HG02763 (cell line): ENCODE measurements around the gene ZNF280C.
A peak's percentile ranks its signal among the peaks of the same experiment; 100 is the strongest.

Experiments
- ATAC-seq: cut with Tn5 transposase; IDR thresholded peaks from one replicate; pipeline ENCODE4 v1.9.1; 2021; ENCODE audit warnings: mild to moderate bottlenecking, moderate library complexity; ENCODE audit not compliant: unreplicated experiment

Gene ZNF280C

GRCh38 chrX:130179579-130180215, 89.0 kb downstream of the ZNF280C start:
- no peak for ATAC-seq

GRCh38 chrX:130179170-130179569, 89.5 kb downstream of the ZNF280C start:
- ATAC-seq, result no peak

- no peak for ATAC-seq
These were observed 91.8 kb downstream of the ZNF280C start for GRCh38 chrX:130176942-130177341.

- ATAC-seq, result peak; percentile 72
These were observed 92.3 kb downstream of the ZNF280C start for GRCh38 chrX:130176354-130176776.

GRCh38 chrX:130174937-130175336, 93.8 kb downstream of the ZNF280C start:
- ATAC-seq, result no peak

GRCh38 chrX:130174045-130174704, 94.5 kb downstream of the ZNF280C start:
- no peak for ATAC-seq

- peak; percentile 30 for ATAC-seq
These were observed 95.4 kb downstream of the ZNF280C start for GRCh38 chrX:130173190-130173895.

GRCh38 chrX:130172127-130172845, 96.4 kb downstream of the ZNF280C start:
- ATAC-seq, result no peak

- ATAC-seq, result no peak
These were observed 97.1 kb downstream of the ZNF280C start, which contains the start of gene RAB33A for GRCh38 chrX:130171446-130172126. RAB33A (plus strand) TSS chrX:130171962; CDS start chrX:130172063, 101 bp downstream.

GRCh38 chrX:130170752-130171445, 97.8 kb downstream of the ZNF280C start:
- ATAC-seq, result peak; percentile 64

- ATAC-seq, result no peak
These were observed 101.7 kb downstream of the ZNF280C start for GRCh38 chrX:130167040-130167439.

- ATAC-seq, result no peak
These were observed 102.3 kb downstream of the ZNF280C start for GRCh38 chrX:130166503-130166777.

- ATAC-seq, result peak; percentile 86
These were observed 102.8 kb downstream of the ZNF280C start, which contains the start of gene AIFM1 for GRCh38 chrX:130165703-130166502. AIFM1 (minus strand) TSS chrX:130165841; CDS start chrX:130165656, 185 bp downstream.

GRCh38 chrX:130165181-130165702, 103.5 kb downstream of the ZNF280C start:
- ATAC-seq, result no peak

GRCh38 chrX:130163398-130163797, 105.3 kb downstream of the ZNF280C start:
- no peak for ATAC-seq

- no peak for ATAC-seq
These were observed 106.5 kb downstream of the ZNF280C start for GRCh38 chrX:130162094-130162735.

GRCh38 chrX:130159776-130160175, 108.9 kb downstream of the ZNF280C start:
- ATAC-seq, result no peak

GRCh38 chrX:130158311-130158710, 110.4 kb downstream of the ZNF280C start:
- no peak for ATAC-seq

GRCh38 chrX:130155564-130155963, 113.1 kb downstream of the ZNF280C start:
- no peak for ATAC-seq
